Measurements from ENCODE around the gene TMEM126B.

- TF ChIP-seq CTCF (conservative IDR thresholded peaks at IDR 0.05) = no peak
- TF ChIP-seq EZH2 (IDR thresholded peaks at IDR 0.05; ENCODE audit: low read depth) = no peak
These were observed 51.2 kb downstream of the TMEM126B start for GRCh38 chr11:85679576-85679975.

All from PC-9 (cell line).